ENCODE results near the gene BUD13.

The BUD13 gene

GRCh38 chr11:116721988-116722387 is 50.8 kb downstream of the BUD13 start:
- no peak for DNase-seq
- H3K4me3 ChIP-seq (ENCODE audit: low read depth, low read length), result no peak overlapping the region
- no peak for TF ChIP-seq CTCF (IDR thresholded peaks at IDR 0.05; ENCODE audit: low read depth, low read length)
- no peaks in the 10 kb centered on the region for H3K4me1 ChIP-seq
- no peaks in the 10 kb centered on the region for H3K9me3 ChIP-seq
- no peaks in the 10 kb centered on the region for H3K36me3 ChIP-seq
- H3K27me3 ChIP-seq, result no peaks in the 10 kb centered on the region

- Histone ChIP-seq H3K27me3 (no peaks in the 10 kb centered on the region), H3K9me3 (no peaks in the 10 kb centered on the region), H3K4me1 (no peaks in the 10 kb centered on the region), H3K4me3 (ENCODE audit: low read depth, low read length) (no peak overlapping the region), H3K36me3 (no peaks in the 10 kb centered on the region)
- DNase-seq, result no peak
- no peak for TF ChIP-seq CTCF (IDR thresholded peaks at IDR 0.05; ENCODE audit: low read depth, low read length)
Observed at GRCh38 chr11:116720895-116721294, 51.9 kb downstream of the BUD13 start.

GRCh38 chr11:116718955-116719501 is 53.8 kb downstream of the BUD13 start:
- DNase-seq, result no peak
- no peaks in the 10 kb centered on the region for H3K36me3 ChIP-seq
- H3K9me3 ChIP-seq, result no peaks in the 10 kb centered on the region
- no peak overlapping the region for H3K4me3 ChIP-seq (ENCODE audit: low read depth, low read length)
- TF ChIP-seq CTCF (IDR thresholded peaks at IDR 0.05; ENCODE audit: low read depth, low read length), result no peak
- no peaks in the 10 kb centered on the region for H3K27me3 ChIP-seq
- no peaks in the 10 kb centered on the region for H3K4me1 ChIP-seq

- no peaks in the 10 kb centered on the region for H3K4me1 ChIP-seq
- H3K27me3 ChIP-seq, result no peaks in the 10 kb centered on the region
- no peak for DNase-seq
- TF ChIP-seq CTCF (IDR thresholded peaks at IDR 0.05; ENCODE audit: low read depth, low read length), result no peak
- no peaks in the 10 kb centered on the region for H3K36me3 ChIP-seq
- no peak overlapping the region for H3K4me3 ChIP-seq (ENCODE audit: low read depth, low read length)
- no peaks in the 10 kb centered on the region for H3K9me3 ChIP-seq
Observed at GRCh38 chr11:116716621-116717020, 56.2 kb downstream of the BUD13 start.

GRCh38 chr11:116715383-116715782 is 57.4 kb downstream of the BUD13 start:
- H3K4me1 ChIP-seq, result no peaks in the 10 kb centered on the region
- no peaks in the 10 kb centered on the region for H3K27me3 ChIP-seq
- 0 out of 2 replicates have a peak, but pooled peaks have one; percentile 14 for TF ChIP-seq CTCF (IDR thresholded peaks at IDR 0.05; ENCODE audit: low read depth, low read length)
- no peak for DNase-seq
- H3K4me3 ChIP-seq (ENCODE audit: low read depth, low read length), result no peak overlapping the region
- H3K36me3 ChIP-seq, result no peaks in the 10 kb centered on the region
- no peaks in the 10 kb centered on the region for H3K9me3 ChIP-seq

GRCh38 chr11:116714902-116715301 is 57.9 kb downstream of the BUD13 start:
- Histone ChIP-seq H3K4me3 (ENCODE audit: low read depth, low read length) (no peak overlapping the region), H3K9me3 (no peaks in the 10 kb centered on the region), H3K36me3 (no peaks in the 10 kb centered on the region), H3K4me1 (no peaks in the 10 kb centered on the region), H3K27me3 (no peaks in the 10 kb centered on the region)
- TF ChIP-seq CTCF (IDR thresholded peaks at IDR 0.05; ENCODE audit: low read depth, low read length), result no peak
- DNase-seq, result no peak

All from BE2C (cell line).